ENCODE measurements around the gene SDC4. TPM values are rescaled to one million over a fixed set of nuclear protein-coding genes. Genes with fewer than 3 reads are reported as not detected.

The SDC4 gene
- total and polyA plus RNA-seq, 4 donors: 54.4 to 147 (median 83.6) TPM

- peaks cover 0 to 24% (median 22%) of the 10 kb centered on the region in 4 donors for H3K36me3 ChIP-seq (ENCODE audit: control insufficient read depth in 4 of 4, insufficient read depth in 3 of 4, low read depth in 1 of 4, low read length in 3 of 4)
- DNase-seq (ENCODE audit: low spot score): no peak
- H3K27ac ChIP-seq (ENCODE audit: low read depth in 1 of 2, low read length in 2 of 2): no peak overlapping the region
- 95% methylated on average over 5 of the region's 5 CpGs for WGBS
- H3K4me3 ChIP-seq (ENCODE audit: low read depth in 1 of 3, low read length in 3 of 3): no peak overlapping the region
- no peaks in the 10 kb centered on the region for H3K27me3 ChIP-seq (ENCODE audit: control insufficient read depth in 4 of 4, insufficient read depth in 4 of 4, low read length in 3 of 4)
- no peaks in the 10 kb centered on the region for H3K9me3 ChIP-seq (ENCODE audit: control insufficient read depth in 4 of 4, low read length in 3 of 4)
- H3K4me1 ChIP-seq (ENCODE audit: control insufficient read depth in 4 of 4, insufficient read depth in 4 of 4, low read length in 3 of 4): peaks cover 4 to 35% (median 23%) of the 10 kb centered on the region in 4 donors
- H3K9ac ChIP-seq (ENCODE audit: low read depth in 1 of 2, low read length in 2 of 2): no peak overlapping the region
- no peak for TF ChIP-seq ZBTB33 (IDR thresholded peaks at IDR 0.05)
- TF ChIP-seq FOXA1 (IDR thresholded peaks at IDR 0.05): no peak
- TF ChIP-seq GABPA (IDR thresholded peaks at IDR 0.05 in 1 of 2, conservative IDR thresholded peaks at IDR 0.05 in 1 of 2): no peak
- TF ChIP-seq JUND (IDR thresholded peaks at IDR 0.05): no peak
- no peak for TF ChIP-seq SP1 (IDR thresholded peaks at IDR 0.05)
- TF ChIP-seq, protein P1, sequence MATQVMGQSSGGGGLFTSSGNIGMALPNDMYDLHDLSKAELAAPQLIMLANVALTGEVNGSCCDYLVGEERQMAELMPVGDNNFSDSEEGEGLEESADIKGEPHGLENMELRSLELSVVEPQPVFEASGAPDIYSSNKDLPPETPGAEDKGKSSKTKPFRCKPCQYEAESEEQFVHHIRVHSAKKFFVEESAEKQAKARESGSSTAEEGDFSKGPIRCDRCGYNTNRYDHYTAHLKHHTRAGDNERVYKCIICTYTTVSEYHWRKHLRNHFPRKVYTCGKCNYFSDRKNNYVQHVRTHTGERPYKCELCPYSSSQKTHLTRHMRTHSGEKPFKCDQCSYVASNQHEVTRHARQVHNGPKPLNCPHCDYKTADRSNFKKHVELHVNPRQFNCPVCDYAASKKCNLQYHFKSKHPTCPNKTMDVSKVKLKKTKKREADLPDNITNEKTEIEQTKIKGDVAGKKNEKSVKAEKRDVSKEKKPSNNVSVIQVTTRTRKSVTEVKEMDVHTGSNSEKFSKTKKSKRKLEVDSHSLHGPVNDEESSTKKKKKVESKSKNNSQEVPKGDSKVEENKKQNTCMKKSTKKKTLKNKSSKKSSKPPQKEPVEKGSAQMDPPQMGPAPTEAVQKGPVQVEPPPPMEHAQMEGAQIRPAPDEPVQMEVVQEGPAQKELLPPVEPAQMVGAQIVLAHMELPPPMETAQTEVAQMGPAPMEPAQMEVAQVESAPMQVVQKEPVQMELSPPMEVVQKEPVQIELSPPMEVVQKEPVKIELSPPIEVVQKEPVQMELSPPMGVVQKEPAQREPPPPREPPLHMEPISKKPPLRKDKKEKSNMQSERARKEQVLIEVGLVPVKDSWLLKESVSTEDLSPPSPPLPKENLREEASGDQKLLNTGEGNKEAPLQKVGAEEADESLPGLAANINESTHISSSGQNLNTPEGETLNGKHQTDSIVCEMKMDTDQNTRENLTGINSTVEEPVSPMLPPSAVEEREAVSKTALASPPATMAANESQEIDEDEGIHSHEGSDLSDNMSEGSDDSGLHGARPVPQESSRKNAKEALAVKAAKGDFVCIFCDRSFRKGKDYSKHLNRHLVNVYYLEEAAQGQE (IDR thresholded peaks at IDR 0.05): no peak
- no peak for TF ChIP-seq ATF3 (IDR thresholded peaks at IDR 0.05)
- no peak for TF ChIP-seq RAD21 (IDR thresholded peaks at IDR 0.05)
- TF ChIP-seq YY1 (IDR thresholded peaks at IDR 0.05): no peak
- TF ChIP-seq MAX (IDR thresholded peaks at IDR 0.05): no peak
- TF ChIP-seq, protein P2, sequence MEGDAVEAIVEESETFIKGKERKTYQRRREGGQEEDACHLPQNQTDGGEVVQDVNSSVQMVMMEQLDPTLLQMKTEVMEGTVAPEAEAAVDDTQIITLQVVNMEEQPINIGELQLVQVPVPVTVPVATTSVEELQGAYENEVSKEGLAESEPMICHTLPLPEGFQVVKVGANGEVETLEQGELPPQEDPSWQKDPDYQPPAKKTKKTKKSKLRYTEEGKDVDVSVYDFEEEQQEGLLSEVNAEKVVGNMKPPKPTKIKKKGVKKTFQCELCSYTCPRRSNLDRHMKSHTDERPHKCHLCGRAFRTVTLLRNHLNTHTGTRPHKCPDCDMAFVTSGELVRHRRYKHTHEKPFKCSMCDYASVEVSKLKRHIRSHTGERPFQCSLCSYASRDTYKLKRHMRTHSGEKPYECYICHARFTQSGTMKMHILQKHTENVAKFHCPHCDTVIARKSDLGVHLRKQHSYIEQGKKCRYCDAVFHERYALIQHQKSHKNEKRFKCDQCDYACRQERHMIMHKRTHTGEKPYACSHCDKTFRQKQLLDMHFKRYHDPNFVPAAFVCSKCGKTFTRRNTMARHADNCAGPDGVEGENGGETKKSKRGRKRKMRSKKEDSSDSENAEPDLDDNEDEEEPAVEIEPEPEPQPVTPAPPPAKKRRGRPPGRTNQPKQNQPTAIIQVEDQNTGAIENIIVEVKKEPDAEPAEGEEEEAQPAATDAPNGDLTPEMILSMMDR (IDR thresholded peaks at IDR 0.05; ENCODE audit: low read depth, low read length, missing input control): no peak
- no peak for TF ChIP-seq HNF4A (conservative IDR thresholded peaks at IDR 0.05)
- TF ChIP-seq EGR1 (IDR thresholded peaks at IDR 0.05; ENCODE audit: low read depth in 2 of 2): no peak
- TF ChIP-seq RXRA (IDR thresholded peaks at IDR 0.05): no peak
Measured at GRCh38 chr20:45365444-45365970, 17.3 kb upstream of the SDC4 start.
